GM23248 (cell line): Measurements from ENCODE around the gene CFAP74.

ENCODE experiments used
- EZH2 ChIP-seq: fragments of 200-600 bp; sonication (generic); IDR thresholded peaks from 2 replicates; pipeline ENCODE4 v1.6.1; 2018; ENCODE audit warnings: antibody characterized with exemption, mild to moderate bottlenecking; ENCODE audit not compliant: insufficient read depth, poor library complexity, severe bottlenecking
- EZH2phosphoT487 ChIP-seq: fragments of 200-600 bp; sonication (generic); IDR thresholded peaks from 2 replicates; pipeline ENCODE4 v1.6.1; 2018; ENCODE audit warnings: antibody characterized with exemption, moderate library complexity, mild to moderate bottlenecking, low read depth; ENCODE audit not compliant: insufficient read depth

DNA sequence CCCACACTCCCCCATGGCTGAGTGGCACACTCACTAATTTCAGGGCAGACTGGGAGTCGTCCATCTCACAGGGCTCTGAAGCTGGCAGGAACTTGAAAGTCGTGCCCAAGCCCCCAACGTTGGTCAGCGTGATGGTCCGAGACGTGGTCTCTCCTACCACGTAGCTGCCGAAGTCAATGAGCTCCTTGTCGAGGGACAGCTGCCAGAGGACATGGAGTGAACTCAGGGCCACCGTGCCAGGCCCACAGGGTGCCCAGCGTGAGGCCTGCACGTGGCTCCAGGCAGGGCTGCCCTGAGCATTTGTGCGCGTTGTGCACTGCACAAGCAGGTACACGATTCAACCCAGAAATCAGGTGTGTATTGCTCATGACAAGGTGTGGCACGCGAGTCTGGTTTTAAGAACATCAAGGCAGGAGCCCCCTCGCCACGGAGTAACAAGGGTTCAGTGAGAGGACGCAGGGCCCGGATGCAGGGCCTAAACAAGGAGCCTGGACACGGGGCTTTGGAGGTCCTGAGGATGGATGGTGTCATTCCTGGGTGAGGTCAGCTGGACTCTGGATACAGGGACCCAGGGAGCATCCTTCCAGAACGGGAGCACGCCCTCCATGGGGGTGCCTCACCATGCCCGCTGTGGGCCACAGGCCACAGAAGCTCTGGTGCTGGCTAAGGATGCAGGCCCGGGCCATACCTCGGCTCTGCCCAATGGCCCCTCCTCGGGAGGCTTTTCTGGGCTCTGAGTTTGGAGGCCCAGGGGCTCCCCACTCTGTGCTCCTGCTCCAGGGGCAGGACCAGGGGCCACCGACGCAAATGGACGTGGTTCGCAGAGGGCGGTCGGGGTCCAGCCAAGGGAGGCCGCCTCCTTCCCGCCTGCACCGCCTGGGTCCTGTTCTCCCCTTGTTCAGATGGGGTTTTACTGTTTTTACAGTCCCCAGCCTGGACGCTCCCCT lies 46.7 kb downstream of the CFAP74 start:
- TF ChIP-seq EZH2 = no peak
- no peak for TF ChIP-seq EZH2phosphoT487
